ENCODE measurements around the gene ZNF697.

DNA sequence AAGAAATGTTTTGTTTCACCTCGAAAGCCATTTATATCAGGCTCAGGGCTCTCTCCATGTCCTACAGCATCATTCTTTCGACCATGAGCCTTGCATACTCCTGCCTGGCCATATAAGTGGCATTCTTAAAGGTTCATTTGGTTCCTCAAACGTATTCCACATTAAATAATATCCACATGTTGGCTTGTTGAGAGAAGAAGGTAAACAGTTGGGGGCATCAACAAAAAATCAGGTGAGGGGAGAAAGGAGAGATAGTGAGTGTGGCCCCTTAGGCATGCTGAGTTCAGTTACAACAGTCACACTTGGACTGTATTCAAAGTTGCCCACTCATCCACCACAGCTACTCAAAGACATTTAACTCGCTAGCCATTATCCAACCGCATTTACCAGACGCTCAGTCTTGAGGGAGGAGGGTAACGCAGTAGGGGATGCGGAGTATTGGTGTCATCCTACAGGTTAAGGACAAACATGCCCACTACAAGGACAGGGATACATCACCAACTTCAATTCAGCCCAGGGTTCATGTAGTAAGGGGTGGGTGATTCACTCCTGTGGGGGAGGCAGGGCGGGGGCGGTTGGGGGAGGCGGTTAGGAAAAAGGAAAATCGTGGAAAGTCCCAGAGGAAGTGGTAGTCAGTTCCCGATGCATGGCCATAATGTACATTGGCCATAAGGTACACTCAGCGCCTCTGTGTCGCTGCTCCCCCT, 1.4 kb downstream of the ZNF697 start:
- TF ChIP-seq, protein P1, sequence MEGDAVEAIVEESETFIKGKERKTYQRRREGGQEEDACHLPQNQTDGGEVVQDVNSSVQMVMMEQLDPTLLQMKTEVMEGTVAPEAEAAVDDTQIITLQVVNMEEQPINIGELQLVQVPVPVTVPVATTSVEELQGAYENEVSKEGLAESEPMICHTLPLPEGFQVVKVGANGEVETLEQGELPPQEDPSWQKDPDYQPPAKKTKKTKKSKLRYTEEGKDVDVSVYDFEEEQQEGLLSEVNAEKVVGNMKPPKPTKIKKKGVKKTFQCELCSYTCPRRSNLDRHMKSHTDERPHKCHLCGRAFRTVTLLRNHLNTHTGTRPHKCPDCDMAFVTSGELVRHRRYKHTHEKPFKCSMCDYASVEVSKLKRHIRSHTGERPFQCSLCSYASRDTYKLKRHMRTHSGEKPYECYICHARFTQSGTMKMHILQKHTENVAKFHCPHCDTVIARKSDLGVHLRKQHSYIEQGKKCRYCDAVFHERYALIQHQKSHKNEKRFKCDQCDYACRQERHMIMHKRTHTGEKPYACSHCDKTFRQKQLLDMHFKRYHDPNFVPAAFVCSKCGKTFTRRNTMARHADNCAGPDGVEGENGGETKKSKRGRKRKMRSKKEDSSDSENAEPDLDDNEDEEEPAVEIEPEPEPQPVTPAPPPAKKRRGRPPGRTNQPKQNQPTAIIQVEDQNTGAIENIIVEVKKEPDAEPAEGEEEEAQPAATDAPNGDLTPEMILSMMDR (IDR thresholded peaks at IDR 0.05) = no peak
- TF ChIP-seq POLR2A (IDR thresholded peaks at IDR 0.05) = no peak

Data from esophagus squamous epithelium (tissue), 4 donors.